ENCODE measurements around the gene SH3GL3.

Gene SH3GL3

GRCh38 chr15:83470887-83471286, 23.7 kb downstream of the SH3GL3 start:
- DNase-seq: no peak

DNA sequence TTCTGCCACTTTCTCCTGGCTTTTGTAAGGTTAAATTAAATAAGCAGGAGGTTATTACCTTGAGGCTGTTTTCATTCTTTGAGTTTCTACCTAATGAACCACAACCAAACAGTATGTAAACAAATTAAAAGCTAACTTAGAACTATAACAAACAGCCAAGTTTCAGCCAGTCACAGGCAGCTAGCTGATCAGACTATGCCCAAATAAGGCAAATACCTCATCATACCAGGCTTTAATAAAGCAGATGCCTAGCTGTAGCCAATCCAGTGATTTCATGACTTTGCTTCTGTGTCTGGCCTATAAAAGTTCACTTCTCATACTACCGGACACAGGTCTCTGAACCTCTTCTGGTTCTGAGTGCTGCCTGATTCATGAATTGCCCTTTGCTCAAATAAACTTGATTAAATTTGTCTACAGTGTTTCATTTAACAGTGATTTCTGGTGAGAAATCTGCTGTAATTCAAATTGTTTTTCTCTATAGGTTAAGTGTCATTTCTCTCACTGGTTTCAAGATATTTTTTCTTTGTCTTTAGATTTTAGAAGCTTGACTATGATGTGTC, 24.2 kb downstream of the SH3GL3 start:
- DNase-seq: no peak

GRCh38 chr15:83472151-83472550, 25.0 kb downstream of the SH3GL3 start:
- DNase-seq: no peak

- DNase-seq: no peak
Observed at GRCh38 chr15:83472797-83473196, 25.7 kb downstream of the SH3GL3 start.

DNA sequence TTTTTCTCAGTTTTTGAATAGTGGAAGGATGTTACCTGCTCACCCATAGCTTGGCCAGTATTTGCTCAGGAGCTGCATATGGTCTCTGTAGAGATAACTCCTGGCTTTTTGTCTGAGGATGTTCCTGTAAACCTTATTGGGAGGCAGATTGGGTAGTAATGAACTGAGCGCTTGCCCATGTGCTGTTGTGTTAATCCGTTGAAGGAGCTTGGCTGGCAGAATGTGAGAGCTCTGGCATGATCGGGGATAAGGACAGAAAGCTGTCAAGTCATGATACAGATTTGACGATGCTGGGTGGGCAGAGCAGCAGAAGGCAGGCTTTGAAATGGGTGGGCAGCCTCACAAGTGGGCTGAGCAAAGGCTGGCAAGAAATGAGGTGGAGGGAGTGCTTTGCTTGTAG, 27.4 kb downstream of the SH3GL3 start:
- no peak for DNase-seq

DNA sequence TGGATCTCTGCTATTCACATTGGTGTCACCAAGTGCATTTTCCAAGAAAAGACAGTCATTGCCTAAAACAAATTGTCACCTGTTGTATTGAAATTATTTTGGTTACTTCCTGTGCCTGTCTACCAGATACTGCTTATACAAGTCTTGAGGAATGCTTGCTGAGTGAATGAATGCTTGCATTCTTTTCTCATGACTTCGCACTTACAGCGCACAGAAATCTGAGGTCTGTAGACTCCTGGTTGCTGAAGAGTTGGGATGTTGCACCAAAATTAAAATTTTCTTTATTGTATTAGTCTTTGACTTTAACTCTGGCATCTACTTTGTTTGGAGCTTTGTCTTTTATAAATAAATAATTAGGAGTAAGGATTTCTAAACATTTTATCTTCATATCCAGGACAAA, 28.4 kb downstream of the SH3GL3 start:
- no peak for DNase-seq

DNA sequence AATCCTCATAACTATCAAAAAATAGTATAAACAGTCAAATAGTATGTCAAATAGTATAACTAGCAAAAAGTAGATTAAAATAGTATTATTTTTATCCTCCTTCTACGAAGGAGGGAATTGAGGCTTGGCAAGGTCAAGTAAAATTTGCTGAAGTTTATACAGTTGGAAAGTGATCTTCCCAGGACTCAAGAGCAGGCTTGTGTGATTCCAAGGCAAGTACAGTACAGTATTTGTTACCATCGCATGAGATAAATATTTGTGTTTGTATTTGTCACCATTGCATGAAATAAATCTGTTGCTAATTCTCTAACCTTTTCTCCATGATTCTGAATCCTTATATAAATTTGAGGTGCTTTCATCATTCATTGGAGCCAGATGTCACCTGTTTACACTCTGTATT, 28.9 kb downstream of the SH3GL3 start:
- no peak for DNase-seq

DNA sequence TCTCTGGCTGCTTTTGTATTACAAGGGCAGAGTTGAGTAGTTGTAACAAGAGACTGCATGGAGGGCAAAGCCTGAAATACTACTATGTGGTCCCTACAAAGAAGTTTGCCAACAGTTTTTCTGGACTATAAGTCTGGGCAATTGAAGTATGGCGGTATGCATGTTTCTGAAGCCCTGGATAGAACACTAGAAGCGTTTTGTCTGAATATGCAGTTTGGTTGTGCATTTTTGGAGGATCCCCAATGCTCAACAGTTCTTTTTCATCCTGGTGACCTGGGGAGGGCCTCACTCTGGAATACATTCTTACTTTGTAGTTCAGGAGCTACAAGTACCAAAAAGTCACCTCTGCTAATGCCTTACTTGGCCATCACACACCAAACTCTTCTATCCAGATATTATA, 29.6 kb downstream of the SH3GL3 start:
- no peak for DNase-seq

DNA sequence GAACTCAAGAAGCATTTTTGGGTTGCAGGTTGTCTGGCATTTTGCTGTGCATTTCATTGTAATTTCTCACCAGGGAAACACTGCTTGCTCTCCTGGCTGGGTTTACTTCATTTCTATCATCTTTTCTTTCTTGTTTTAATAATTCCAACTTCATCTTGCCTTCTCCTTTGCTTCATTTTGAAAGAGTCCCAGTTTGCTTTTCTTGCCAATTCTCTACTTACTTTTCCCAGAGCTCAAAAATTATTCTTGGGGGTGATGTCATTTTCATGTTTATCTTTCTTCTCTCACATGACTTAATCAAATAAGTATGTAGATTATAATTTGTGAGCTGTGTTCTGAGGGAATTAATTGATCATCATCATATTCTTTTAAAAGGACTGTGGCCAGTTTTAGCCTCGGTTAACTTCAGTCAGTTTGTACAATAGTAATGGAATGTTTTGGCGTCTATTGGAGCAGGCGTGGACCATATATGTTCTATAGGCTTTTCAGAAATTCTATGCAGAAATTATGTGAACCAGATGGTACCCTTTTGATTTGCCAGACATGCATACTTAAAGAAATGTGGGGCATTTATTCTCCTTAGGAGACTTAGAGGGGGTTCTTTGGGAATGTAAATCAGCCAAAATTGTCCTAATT, 30.1 kb downstream of the SH3GL3 start:
- DNase-seq: no peak

DNA sequence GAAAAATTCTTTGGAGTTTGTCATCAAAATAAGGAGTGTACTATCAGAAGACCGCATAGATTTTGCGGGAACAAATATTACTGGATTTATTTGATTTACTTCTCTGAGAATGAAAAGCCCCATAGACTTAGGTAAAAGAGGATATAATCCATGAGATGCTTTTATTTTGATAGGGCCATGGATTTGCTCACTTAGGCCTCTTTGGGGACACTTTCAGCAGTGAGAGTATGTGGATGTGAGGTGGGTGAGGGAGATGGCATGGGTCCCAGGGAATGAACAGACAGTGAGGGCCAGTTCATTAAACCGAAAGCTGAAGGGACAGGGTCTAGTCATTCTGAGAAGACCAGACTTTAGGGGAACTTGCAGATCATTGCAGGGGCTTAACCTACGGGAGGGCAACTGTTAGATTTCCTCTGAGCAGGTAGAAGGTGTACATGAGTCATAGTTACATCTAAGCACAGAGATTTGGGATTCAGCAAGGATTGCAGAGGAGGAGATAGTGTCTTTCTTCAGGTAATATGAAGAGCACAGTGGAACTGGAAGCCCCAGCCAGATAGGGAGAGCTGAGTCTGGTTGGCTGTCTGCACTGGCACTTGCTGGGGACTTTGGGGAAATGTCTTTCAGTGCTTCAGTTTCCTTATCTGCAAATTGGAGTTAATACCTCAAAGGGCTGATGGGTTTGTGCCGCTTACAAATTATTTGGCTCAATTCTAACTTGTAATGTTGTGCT, 30.8 kb downstream of the SH3GL3 start:
- DNase-seq: no peak

- DNase-seq: no peak
Observed at GRCh38 chr15:83483612-83484011, 36.5 kb downstream of the SH3GL3 start.

- DNase-seq: no peak
Observed at GRCh38 chr15:83484636-83485035, 37.5 kb downstream of the SH3GL3 start.

- no peak for DNase-seq
Observed at GRCh38 chr15:83486363-83486762, 39.2 kb downstream of the SH3GL3 start.

GRCh38 chr15:83487519-83487918, 40.4 kb downstream of the SH3GL3 start:
- DNase-seq: no peak

GRCh38 chr15:83489690-83490089, 42.5 kb downstream of the SH3GL3 start:
- no peak for DNase-seq

- no peak for DNase-seq
Observed at GRCh38 chr15:83491486-83491885, 44.3 kb downstream of the SH3GL3 start.

DNA sequence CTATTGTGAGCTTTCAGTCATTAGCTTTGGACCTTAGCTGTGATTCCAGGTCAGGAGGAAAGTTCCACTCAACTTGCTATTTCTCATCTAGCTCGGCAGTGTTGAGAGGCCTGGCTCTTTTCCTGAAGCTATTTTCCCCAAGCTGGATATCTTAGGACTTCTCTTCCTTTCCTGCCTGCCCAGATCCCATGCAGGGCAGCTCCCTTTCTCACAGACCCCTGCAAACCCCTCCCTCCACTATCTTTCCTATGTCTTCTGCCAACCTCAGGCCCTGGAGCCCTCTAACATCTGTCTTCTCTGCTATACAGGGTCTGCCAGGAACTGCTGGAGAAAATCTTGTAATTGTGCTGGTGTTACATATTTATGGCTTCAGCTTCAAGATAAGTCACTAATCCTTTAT, 49.6 kb downstream of the SH3GL3 start:
- DNase-seq: no peak

DNA sequence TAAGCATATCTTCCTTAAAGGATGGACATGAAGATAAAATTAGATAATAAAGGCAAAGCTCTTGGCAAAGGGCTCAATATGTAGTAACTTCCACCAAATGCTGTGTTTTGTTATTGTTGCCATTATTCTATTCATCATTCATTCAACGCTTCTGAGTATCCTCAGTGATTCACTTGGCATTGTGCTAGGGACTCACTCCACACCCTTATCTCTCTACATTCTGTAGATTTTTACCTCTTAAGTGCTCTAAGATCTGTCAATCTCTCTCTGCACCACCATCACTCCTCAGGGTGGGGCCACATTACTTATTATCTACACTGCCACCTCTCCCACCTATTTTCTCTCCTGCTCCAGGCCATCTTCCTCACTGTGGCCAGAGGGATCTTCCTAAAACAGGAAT, 51.2 kb downstream of the SH3GL3 start:
- no peak for DNase-seq

DNA sequence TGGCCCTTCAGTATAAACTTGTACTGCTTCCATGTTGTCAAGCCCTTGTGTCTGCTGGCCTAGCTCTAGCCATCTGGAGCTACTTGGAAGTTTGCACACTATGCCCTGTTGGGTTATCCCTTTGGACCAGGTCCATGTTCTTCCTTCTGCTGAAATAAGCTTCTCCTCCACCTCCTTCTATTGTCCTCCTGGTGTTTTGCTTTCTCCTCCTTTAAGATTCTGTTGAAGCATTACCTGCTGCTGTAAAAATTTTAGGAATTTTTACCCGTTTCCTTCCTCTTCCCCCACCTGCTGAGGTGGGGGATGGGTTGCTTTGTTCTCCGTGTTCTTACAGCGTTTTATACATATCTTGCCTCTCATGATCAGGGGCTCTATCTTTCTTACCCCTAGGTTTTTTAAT, 51.7 kb downstream of the SH3GL3 start:
- no peak for DNase-seq

DNA sequence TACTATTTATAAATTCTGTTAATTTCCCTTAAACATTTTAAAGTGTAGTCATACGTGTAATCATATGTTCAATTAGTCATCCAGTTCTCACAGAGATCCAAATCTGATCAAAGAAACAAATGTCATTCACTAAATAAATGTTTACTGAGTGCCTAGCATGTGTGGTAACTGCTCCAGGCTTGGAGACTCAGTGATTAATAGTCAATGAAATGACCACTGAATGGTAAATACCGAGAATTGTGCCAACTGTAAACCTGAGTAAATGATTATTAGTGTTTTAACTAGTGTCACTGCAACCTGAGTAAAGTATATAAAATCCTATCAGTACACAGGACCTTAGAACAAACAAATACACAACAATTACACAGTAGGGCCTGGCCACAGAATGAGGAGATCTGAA, 52.3 kb downstream of the SH3GL3 start:
- DNase-seq: no peak

GRCh38 chr15:83503595-83504364, 56.6 kb downstream of the SH3GL3 start:
- DNase-seq: no peak

DNA sequence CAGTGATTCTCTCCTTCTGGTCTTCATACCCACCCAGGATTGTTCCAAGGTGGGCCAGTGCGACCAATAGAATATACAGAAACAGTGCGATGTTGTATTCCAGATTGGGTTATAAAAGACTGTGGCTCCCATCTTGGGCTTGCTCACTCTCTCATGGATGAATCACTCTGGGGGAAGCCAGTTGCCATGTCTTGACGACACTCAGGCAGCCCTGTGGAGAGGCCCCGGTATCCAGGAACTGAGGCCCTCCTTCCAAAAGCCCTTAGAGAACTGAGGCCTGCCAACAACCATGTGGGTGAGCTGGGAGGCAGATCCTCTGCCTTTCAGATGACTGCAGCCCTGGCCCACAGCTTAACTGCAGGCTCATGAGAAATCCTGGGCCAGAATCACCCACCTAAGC, 57.2 kb downstream of the SH3GL3 start:
- no peak for DNase-seq

DNA sequence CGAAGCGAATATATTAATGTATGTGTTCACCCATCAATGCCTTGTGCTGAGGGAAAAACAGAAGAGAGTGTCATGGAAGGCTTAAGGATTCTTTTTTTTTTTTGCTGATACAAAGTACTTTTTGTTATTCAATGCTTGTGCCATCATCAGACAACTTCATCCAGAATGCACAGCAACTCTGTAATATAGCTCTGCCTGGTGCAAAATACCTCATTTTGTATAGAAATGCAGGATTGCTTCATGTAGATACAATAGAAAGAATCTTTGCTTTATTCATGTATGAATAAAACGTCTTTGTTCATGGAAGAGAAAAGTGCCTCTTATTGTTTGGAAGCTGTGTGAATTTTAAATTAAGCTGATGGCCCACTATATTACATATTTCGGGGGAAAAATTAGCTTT, 62.9 kb downstream of the SH3GL3 start:
- DNase-seq: no peak

GRCh38 chr15:83512459-83512858, 65.3 kb downstream of the SH3GL3 start:
- DNase-seq: no peak
